GM21381 (cell line): Measurements from ENCODE around the gene CFAP74.

ENCODE experiments used
- ATAC-seq: cut with Tn5 transposase; IDR thresholded peaks from one replicate; pipeline ENCODE4 v1.9.1; 2021; ENCODE audit warnings: mild to moderate bottlenecking, moderate library complexity; ENCODE audit not compliant: unreplicated experiment

CFAP74 gene

GRCh38 chr1:1972976-1973715 lies 30.4 kb downstream of the CFAP74 start:
- ATAC-seq: no peak

DNA sequence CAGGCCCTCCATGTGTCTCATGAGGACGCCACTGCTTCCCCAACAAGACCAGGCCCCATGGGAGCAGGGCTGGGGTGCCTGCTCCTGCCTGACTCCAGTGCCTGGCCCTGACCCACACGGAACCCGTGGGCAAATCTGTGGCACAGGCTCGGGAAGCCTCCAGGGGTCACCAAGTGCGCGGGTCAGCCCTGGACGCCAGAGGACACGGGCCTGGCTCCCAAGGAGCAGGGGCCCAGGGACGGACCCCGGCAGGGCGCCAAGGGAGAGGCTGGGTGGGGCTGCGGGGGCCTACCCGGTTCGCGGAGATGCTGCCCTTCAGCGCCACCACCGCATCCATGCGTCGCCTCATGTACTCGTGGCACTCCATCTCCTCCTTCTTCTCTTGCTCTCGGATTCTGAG lies 31.9 kb downstream of the CFAP74 start:
- no peak for ATAC-seq

DNA sequence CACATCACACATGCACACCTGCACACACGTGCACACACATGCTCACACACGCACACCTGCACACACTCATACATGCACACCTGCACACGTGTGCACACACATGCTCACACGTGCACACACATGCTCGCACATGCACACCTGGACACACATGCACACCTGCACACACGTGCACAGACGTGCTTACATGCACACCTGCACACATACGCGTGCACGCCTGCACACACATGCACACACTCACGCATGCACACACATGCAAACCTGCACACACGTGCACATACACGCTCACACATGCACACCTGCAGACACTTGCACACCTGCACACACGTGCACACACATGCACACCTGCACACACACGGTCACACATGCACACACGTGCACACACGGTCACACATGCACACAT lies 32.6 kb downstream of the CFAP74 start:
- no peak for ATAC-seq

- no peak for ATAC-seq
Measured at GRCh38 chr1:1969953-1970716, 33.5 kb downstream of the CFAP74 start.

DNA sequence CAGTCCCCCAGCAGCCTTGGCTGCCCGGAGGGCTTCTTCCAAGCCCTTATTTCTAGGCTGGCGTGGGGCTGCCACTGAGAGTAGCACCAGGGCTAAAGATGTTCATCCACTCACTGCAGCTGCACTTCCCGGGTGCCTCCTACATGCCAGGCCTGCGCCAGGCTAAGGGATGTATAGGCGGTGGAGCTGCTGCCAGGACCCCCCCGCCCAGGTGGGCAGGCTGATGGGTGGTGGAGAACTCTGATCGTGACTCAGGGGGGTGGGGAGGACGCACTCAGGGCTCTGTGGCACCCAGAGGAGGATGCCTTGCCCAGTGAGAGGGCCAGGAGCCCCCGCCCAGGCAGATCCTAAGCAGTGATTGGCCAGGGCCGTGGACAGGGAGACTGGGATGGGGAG lies 34.1 kb downstream of the CFAP74 start:
- no peak for ATAC-seq

- no peak for ATAC-seq
Measured at GRCh38 chr1:1968767-1969504, 34.6 kb downstream of the CFAP74 start.

DNA sequence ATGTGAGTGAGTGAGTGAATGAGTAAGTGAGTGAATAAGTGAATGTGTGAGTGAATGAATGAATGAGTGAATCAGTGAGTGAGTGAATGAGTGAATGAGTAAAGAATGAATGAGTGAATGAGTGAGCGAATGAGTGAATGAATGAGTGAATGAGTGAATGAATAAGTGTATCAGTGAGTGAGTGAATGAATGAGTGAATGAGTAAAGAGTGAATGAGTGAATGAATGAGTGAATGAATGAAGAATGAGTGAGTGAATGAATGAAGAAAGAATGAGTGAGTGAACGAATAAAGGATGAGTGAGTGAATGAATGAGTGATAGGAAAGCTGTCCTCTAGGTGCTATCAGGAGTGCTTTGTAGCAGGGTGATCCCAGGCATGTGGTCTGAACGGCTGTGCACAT lies 35.7 kb downstream of the CFAP74 start:
- ATAC-seq: no peak

GRCh38 chr1:1967151-1967550 lies 36.4 kb downstream of the CFAP74 start:
- no peak for ATAC-seq

DNA sequence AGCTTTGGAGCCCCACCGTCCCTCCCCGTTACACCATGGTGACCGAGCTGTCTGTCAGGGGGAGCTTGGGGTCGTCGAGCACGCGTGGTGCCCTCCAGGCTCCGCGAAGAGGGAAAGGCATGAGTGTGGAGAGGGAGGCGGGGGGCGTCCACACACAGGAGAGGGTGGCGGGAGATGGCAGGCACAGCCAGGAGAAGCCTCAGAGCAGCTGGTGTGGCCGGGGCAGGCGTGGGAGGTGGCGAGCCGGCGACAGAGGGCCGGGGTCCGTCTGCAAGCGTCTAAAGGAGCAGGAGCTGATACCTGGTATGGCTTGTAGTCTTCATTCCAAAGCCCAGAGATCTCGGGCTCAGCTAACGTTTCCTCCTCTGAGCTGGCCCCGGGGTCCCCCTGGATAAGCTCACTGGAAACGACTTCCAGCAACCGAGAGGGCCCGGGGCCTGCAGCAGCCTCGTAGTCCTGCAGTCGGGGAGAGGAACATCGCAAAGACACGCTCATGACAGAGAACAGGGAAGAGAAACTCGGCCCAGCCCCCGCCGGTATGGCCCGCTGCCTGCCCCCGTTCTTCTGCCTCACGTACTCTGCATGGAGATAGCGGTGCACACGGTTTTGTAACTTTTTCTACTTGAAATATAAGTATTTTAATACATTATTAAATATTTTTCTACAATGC lies 37.4 kb downstream of the CFAP74 start:
- no peak for ATAC-seq

- ATAC-seq: no peak
Measured at GRCh38 chr1:1965546-1965945, 38.0 kb downstream of the CFAP74 start.

- no peak for ATAC-seq
Measured at GRCh38 chr1:1964811-1965210, 38.8 kb downstream of the CFAP74 start.

- no peak for ATAC-seq
Measured at GRCh38 chr1:1963570-1963969, 40.0 kb downstream of the CFAP74 start.

GRCh38 chr1:1962752-1963151 lies 40.8 kb downstream of the CFAP74 start:
- ATAC-seq: no peak

GRCh38 chr1:1960480-1961196 lies 42.9 kb downstream of the CFAP74 start:
- ATAC-seq: no peak

- no peak for ATAC-seq
Measured at GRCh38 chr1:1959840-1960479, 43.6 kb downstream of the CFAP74 start.

DNA sequence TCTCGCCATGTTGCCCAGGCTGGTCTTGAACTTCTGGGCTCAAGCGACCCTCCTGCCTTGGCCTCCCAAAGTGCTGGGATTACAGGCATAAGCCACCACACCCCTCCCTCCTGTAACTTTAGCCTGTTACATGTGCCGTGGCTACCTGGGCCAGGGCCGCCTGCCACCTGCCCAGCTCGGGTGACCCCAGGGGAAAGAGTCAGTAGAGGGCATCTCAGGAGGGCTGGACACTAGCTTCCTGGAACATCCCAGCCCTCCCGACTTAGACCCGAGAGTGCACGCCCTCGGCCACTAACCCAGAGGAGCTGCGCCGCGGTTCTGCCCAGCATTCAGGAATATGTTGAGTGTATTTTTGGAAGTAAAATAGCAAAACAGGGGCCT lies 44.1 kb downstream of the CFAP74 start:
- ATAC-seq: no peak

GRCh38 chr1:1958071-1958541 lies 45.5 kb downstream of the CFAP74 start:
- ATAC-seq: no peak

DNA sequence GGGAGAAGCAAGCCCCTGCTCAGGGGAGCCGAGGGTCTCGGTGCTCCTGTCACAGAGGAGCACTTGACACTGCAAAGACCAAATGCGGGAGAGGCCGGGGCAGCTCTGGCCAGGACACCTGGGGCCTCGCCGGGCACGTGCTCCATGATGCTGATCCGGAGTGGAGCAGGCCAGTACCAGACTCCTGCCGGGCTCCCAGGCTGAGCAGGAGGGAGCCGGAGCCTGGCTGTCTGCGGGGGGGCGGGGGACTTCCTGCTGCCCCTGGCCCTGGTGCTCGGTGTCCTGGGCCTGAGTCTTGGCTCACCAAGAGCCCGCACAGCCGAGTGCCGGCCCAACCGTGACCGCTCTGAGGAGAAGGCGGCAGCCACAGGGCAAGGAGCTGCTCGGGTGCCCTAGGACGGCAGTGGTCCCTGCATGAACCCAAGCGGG lies 46.0 kb downstream of the CFAP74 start:
- ATAC-seq: no peak

- no peak for ATAC-seq
Measured at GRCh38 chr1:1956586-1957532, 46.7 kb downstream of the CFAP74 start.
